22Rv1 (cell line): ENCODE results near the gene ARHGEF28.

Experiments used
- ZFX ChIP-seq: fragments of 450-650 bp; IDR thresholded peaks from 2 replicates; pipeline ENCODE4 v1.6.1; 2017; ENCODE audit warnings: antibody characterized with exemption, borderline replicate concordance
- TF ChIP-seq, protein P1 (sequence below): fragments of 450-650 bp; IDR thresholded peaks from 2 replicates; pipeline ENCODE4 v1.5.1; 2017; ENCODE audit warnings: mild to moderate bottlenecking

DNA sequence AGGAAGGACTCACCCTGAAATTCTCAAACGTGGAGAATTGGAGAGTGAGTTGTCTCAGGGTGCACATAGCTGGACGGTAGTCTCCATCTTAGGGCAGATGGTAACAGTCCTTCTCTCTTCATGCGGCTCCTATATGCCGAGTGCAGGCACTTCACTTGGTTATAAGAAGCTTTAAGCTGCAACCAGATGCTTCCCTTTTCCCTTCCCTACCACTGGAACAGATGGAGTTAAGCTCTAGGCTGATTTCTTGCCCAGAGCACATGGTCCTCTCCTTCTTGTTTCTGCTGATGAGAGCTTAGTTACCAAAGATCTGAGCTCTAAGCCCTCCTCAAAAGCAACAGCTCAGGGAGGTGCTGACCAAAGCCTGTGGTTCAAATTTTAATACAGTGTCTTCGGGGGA is 355.7 kb downstream of the ARHGEF28 start:
- TF ChIP-seq, protein P1, sequence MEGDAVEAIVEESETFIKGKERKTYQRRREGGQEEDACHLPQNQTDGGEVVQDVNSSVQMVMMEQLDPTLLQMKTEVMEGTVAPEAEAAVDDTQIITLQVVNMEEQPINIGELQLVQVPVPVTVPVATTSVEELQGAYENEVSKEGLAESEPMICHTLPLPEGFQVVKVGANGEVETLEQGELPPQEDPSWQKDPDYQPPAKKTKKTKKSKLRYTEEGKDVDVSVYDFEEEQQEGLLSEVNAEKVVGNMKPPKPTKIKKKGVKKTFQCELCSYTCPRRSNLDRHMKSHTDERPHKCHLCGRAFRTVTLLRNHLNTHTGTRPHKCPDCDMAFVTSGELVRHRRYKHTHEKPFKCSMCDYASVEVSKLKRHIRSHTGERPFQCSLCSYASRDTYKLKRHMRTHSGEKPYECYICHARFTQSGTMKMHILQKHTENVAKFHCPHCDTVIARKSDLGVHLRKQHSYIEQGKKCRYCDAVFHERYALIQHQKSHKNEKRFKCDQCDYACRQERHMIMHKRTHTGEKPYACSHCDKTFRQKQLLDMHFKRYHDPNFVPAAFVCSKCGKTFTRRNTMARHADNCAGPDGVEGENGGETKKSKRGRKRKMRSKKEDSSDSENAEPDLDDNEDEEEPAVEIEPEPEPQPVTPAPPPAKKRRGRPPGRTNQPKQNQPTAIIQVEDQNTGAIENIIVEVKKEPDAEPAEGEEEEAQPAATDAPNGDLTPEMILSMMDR = no peak
- TF ChIP-seq ZFX = no peak
